Measurements from ENCODE around the gene THAP9.

THAP9 gene

GRCh38 chr4:82947498-82947897 is 47.0 kb downstream of the THAP9 start:
- Histone ChIP-seq H3F3A (ENCODE audit: insufficient read depth) (no peaks in the 10 kb centered on the region), H3K27ac (ENCODE audit: low read depth, low read length) (no peak overlapping the region), H3K4me2 (ENCODE audit: low read depth, low read length, poor library complexity, severe bottlenecking) (no peak overlapping the region), H3K4me3 (ENCODE audit: insufficient read depth, low read length, poor library complexity, severe bottlenecking) (no peak overlapping the region), H3K27me3 (ENCODE audit: low read length) (no peaks in the 10 kb centered on the region), H3K79me2 (ENCODE audit: insufficient read depth, low read length) (no peaks in the 10 kb centered on the region), H3K9ac (ENCODE audit: low read length) (no peak overlapping the region), H3K9me3 (ENCODE audit: insufficient read depth, low read length) (no peaks in the 10 kb centered on the region), H2AFZ (ENCODE audit: low read depth, low read length, severe bottlenecking) (no peak overlapping the region), H3K36me3 (ENCODE audit: low read length) (no peaks in the 10 kb centered on the region), H4K20me1 (ENCODE audit: low read depth, low read length) (no peaks in the 10 kb centered on the region), H3K9me2 (replicated peaks; ENCODE audit: insufficient read depth, low read length) (no peaks in the 10 kb centered on the region)
- TF ChIP-seq EZH2phosphoT487 (conservative IDR thresholded peaks at IDR 0.05; ENCODE audit: low read length) (no peak), CTCF (IDR thresholded peaks at IDR 0.05; ENCODE audit: insufficient read depth, low read length, poor library complexity, severe bottlenecking) (no peak)

- H3K36me3 ChIP-seq (ENCODE audit: low read length) = no peaks in the 10 kb centered on the region
Measured at GRCh38 chr4:82948647-82949204, 48.2 kb downstream of the THAP9 start.

GRCh38 chr4:82951196-82951595 is 50.7 kb downstream of the THAP9 start:
- H3K79me2 ChIP-seq (ENCODE audit: insufficient read depth, low read length) = no peaks in the 10 kb centered on the region
- H3K4me3 ChIP-seq (ENCODE audit: insufficient read depth, low read length, poor library complexity, severe bottlenecking) = no peak overlapping the region
- no peaks in the 10 kb centered on the region for H3K27me3 ChIP-seq (ENCODE audit: low read length)
- no peaks in the 10 kb centered on the region for H3K9me3 ChIP-seq (ENCODE audit: insufficient read depth, low read length)
- no peak overlapping the region for H3K4me2 ChIP-seq (ENCODE audit: low read depth, low read length, poor library complexity, severe bottlenecking)
- H3F3A ChIP-seq (ENCODE audit: insufficient read depth) = no peaks in the 10 kb centered on the region
- TF ChIP-seq EZH2phosphoT487 (conservative IDR thresholded peaks at IDR 0.05; ENCODE audit: low read length) = no peak
- TF ChIP-seq CTCF (IDR thresholded peaks at IDR 0.05; ENCODE audit: insufficient read depth, low read length, poor library complexity, severe bottlenecking) = no peak
- H2AFZ ChIP-seq (ENCODE audit: low read depth, low read length, severe bottlenecking) = no peak overlapping the region
- H3K27ac ChIP-seq (ENCODE audit: low read depth, low read length) = no peak overlapping the region
- H4K20me1 ChIP-seq (ENCODE audit: low read depth, low read length) = no peaks in the 10 kb centered on the region
- no peaks in the 10 kb centered on the region for H3K36me3 ChIP-seq (ENCODE audit: low read length)
- no peak overlapping the region for H3K9ac ChIP-seq (ENCODE audit: low read length)
- no peaks in the 10 kb centered on the region for H3K9me2 ChIP-seq (replicated peaks; ENCODE audit: insufficient read depth, low read length)

More at GRCh38 chr4:82948647-82949204, 48.2 kb downstream of the THAP9 start:
- Histone ChIP-seq H3K9ac (ENCODE audit: low read length) (no peak overlapping the region), H3K4me3 (ENCODE audit: insufficient read depth, low read length, poor library complexity, severe bottlenecking) (no peak overlapping the region), H2AFZ (ENCODE audit: low read depth, low read length, severe bottlenecking) (no peak overlapping the region), H3K27ac (ENCODE audit: low read depth, low read length) (no peak overlapping the region), H3K4me2 (ENCODE audit: low read depth, low read length, poor library complexity, severe bottlenecking) (no peak overlapping the region), H4K20me1 (ENCODE audit: low read depth, low read length) (no peaks in the 10 kb centered on the region), H3K79me2 (ENCODE audit: insufficient read depth, low read length) (no peaks in the 10 kb centered on the region), H3K9me2 (replicated peaks; ENCODE audit: insufficient read depth, low read length) (no peaks in the 10 kb centered on the region), H3F3A (ENCODE audit: insufficient read depth) (no peaks in the 10 kb centered on the region), H3K27me3 (ENCODE audit: low read length) (no peaks in the 10 kb centered on the region), H3K9me3 (ENCODE audit: insufficient read depth, low read length) (no peaks in the 10 kb centered on the region)
- TF ChIP-seq EZH2phosphoT487 (conservative IDR thresholded peaks at IDR 0.05; ENCODE audit: low read length) (no peak), CTCF (IDR thresholded peaks at IDR 0.05; ENCODE audit: insufficient read depth, low read length, poor library complexity, severe bottlenecking) (no peak)

All from SU-DHL-6 (cell line).